HL-60 (cell line): ENCODE measurements around the gene BIRC5.

Experiments used
- DNase-seq, 2 experiments: peaks; one replicate each; pipeline ENCODE4 v3.0.0-alpha.2; 2010 to 2020; ENCODE audit warnings: low read depth in 1 of 2, low spot score in 1 of 2
- H3K27ac ChIP-seq: fragments of 250-450 bp; sonication (Bioruptor Pico); replicated peaks from 2 replicates; pipeline ENCODE4 v1.5.1; 2020; ENCODE audit warnings: mild to moderate bottlenecking, moderate library complexity
- H3K27me3 ChIP-seq: fragments of 250-450 bp; sonication (Bioruptor Pico); 2 replicates; pipeline ENCODE4 v1.5.1; 2021; ENCODE audit warnings: mild to moderate bottlenecking, moderate library complexity; ENCODE audit not compliant: insufficient read depth, poor library complexity, severe bottlenecking
- H3K4me3 ChIP-seq: replicated peaks from 2 replicates; pipeline ENCODE4 v1.5.1; 2011; ENCODE audit warnings: mild to moderate bottlenecking, control low read depth, low read length; ENCODE audit not compliant: insufficient read depth
- GABPA ChIP-seq: IDR thresholded peaks from 2 replicates; pipeline ENCODE4 v1.6.1; 2012; ENCODE audit warnings: low read depth
- POLR2AphosphoS5 ChIP-seq: IDR thresholded peaks from 2 replicates; pipeline ENCODE4 v1.6.1; 2012; ENCODE audit warnings: low read depth
- SPI1 ChIP-seq: IDR thresholded peaks from 2 replicates; pipeline ENCODE4 v1.6.1; 2012; ENCODE audit warnings: low read depth, mild to moderate bottlenecking, borderline replicate concordance
- TF ChIP-seq, protein P1 (sequence below): IDR thresholded peaks from one replicate; pipeline ENCODE4 v1.5.1; 2011; ENCODE audit warnings: low read length, control low read depth, inconsistent platforms; ENCODE audit not compliant: insufficient read depth
- TF ChIP-seq, protein P2 (sequence below): IDR thresholded peaks from 2 replicates; pipeline ENCODE4 v1.6.1; 2012; ENCODE audit warnings: low read depth; ENCODE audit not compliant: insufficient replicate concordance

The BIRC5 gene

DNA sequence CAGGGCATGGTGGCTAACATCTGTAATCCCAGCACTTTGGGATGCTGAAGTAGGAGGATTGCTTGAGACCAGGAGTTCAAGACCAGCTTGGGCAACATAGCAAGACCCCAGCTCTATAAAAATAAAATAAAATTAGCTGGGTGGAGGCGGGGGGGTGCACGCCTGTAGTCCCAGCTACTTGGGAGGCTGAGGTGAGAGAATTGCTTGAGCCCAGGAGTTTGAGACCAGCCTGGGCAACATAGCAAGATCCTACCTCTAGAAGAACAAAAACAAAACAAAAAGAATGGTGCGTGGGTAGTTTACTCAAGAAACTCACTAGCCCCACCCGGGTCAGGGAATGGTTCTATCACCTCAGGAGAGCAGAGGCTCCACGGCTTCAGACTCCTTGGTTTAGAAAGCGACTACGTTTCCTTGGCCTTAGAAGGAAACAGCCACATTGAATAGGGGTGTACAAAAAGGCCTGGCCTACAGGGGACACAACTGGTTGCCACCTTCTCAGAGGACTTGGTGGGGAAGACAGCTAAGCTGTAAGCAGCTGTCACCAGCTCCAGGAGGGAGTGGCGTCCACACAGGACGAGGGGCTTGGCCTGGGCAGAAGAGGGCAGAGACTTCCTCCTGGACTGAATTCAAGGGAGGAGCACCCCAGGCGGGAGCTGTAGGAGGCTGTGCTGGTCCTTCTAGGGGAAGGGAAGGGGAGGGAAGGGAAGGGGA, 27.9 kb upstream of the BIRC5 start:
- H3K27ac ChIP-seq: no peak overlapping the region
- H3K27me3 ChIP-seq: no peaks in the 10 kb centered on the region
- TF ChIP-seq POLR2AphosphoS5 (no peak), GABPA (no peak), SPI1 (no peak)
- TF ChIP-seq, protein P1, sequence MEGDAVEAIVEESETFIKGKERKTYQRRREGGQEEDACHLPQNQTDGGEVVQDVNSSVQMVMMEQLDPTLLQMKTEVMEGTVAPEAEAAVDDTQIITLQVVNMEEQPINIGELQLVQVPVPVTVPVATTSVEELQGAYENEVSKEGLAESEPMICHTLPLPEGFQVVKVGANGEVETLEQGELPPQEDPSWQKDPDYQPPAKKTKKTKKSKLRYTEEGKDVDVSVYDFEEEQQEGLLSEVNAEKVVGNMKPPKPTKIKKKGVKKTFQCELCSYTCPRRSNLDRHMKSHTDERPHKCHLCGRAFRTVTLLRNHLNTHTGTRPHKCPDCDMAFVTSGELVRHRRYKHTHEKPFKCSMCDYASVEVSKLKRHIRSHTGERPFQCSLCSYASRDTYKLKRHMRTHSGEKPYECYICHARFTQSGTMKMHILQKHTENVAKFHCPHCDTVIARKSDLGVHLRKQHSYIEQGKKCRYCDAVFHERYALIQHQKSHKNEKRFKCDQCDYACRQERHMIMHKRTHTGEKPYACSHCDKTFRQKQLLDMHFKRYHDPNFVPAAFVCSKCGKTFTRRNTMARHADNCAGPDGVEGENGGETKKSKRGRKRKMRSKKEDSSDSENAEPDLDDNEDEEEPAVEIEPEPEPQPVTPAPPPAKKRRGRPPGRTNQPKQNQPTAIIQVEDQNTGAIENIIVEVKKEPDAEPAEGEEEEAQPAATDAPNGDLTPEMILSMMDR: no peak
- TF ChIP-seq, protein P2, sequence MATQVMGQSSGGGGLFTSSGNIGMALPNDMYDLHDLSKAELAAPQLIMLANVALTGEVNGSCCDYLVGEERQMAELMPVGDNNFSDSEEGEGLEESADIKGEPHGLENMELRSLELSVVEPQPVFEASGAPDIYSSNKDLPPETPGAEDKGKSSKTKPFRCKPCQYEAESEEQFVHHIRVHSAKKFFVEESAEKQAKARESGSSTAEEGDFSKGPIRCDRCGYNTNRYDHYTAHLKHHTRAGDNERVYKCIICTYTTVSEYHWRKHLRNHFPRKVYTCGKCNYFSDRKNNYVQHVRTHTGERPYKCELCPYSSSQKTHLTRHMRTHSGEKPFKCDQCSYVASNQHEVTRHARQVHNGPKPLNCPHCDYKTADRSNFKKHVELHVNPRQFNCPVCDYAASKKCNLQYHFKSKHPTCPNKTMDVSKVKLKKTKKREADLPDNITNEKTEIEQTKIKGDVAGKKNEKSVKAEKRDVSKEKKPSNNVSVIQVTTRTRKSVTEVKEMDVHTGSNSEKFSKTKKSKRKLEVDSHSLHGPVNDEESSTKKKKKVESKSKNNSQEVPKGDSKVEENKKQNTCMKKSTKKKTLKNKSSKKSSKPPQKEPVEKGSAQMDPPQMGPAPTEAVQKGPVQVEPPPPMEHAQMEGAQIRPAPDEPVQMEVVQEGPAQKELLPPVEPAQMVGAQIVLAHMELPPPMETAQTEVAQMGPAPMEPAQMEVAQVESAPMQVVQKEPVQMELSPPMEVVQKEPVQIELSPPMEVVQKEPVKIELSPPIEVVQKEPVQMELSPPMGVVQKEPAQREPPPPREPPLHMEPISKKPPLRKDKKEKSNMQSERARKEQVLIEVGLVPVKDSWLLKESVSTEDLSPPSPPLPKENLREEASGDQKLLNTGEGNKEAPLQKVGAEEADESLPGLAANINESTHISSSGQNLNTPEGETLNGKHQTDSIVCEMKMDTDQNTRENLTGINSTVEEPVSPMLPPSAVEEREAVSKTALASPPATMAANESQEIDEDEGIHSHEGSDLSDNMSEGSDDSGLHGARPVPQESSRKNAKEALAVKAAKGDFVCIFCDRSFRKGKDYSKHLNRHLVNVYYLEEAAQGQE: no peak
- peak overlapping the region; percentile 74 for H3K4me3 ChIP-seq
- peak; percentile 45 to 78 for DNase-seq

DNA sequence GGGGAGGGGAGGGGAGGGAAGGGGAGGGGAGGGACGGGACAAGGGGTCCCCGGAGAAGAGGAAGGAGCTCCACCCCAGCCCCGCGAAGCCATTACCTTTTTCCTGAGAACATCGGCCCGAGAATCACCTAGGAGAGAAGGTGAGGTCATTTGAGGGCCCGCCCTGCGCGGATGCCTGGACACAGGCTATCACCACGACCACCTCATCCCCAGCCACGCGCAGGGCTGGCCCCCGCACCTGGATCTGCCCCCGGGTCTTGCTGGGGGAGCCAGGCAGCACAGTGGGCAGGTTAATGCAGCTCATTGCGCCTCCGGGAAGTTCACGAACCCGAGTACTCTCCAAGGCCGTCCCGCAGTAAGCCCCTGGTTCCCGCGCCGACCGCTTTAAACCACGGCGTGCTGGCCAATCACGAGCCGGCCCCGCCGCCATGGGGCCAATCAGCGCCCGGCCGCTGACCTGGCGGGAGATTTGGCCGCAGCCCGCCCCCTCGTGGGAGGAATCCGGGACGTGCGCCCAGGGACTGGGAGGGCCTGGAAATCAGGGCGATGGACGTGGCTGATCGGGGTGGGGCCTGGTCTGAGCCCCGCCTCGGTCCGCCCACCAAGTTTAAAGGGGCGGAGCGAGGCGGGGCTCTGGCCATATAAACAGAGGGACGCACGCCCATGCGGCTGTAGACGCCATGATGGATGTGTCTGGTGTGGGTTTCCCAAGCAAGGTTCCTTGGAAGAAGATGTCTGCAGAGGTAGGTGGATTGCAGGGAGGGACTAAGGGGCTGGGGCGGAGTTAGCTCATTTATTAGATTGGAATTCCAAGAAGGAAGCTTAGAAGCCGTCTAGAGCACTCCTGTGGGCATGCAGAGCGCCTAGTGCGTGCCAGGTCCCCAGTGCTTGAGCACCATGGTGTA, 27.1 kb upstream of the BIRC5 start, which contains the start of the genes AFMID and TK1:
TSS of gene AFMID (plus strand) at position 671 of the 904 bp plus-strand sequence. CDS start at position 680, 9 bp downstream.
TSS of gene TK1 (minus strand) at position 361 of the 904 bp plus-strand sequence. CDS start at position 303, 58 bp downstream.
- Histone ChIP-seq H3K27me3 (no peaks in the 10 kb centered on the region), H3K27ac (peak within 1 kb of the TSS; percentile 78), H3K4me3 (peak within 1 kb of the TSS; percentile 92)
- TF ChIP-seq, protein P2: no peak
- TF ChIP-seq, protein P1: no peak
- TF ChIP-seq SPI1 (no peak), POLR2AphosphoS5 (peak; percentile 94), GABPA (no peak)
- DNase-seq: peak; percentile 97 to 98

DNA sequence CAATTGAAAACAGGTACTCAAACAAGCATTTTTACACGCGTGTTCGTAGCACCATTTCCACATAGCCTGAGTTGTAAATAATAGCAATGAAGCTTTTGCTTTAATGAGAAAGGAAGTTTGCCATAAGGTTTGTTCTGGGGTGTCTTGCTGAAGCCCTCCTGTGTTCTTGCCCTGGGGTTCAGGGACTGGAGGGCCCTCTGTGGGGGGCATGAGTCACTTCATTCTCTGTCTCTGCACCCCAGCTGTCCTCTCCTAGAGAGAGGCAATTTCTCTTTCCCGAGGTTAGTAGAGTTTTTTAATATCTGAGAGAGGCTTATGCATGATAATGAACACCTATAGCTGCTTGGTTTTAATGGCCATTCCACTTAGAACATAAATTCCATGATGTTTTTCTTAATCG, 17.3 kb upstream of the BIRC5 start:
- TF ChIP-seq, protein P1: no peak
- TF ChIP-seq GABPA (no peak), POLR2AphosphoS5 (no peak), SPI1 (no peak)
- TF ChIP-seq, protein P2: no peak
- Histone ChIP-seq H3K27me3 (no peaks in the 10 kb centered on the region), H3K27ac (no peak overlapping the region), H3K4me3 (no peak overlapping the region)
- no peak for DNase-seq
